ENCODE data around the gene HS6ST3. TPM values are rescaled to one million over a fixed set of nuclear protein-coding genes. Genes with fewer than 3 reads are reported as not detected.

The HS6ST3 gene
- total RNA-seq, 1 experiment from 2014 or later: 1.2 TPM

DNA sequence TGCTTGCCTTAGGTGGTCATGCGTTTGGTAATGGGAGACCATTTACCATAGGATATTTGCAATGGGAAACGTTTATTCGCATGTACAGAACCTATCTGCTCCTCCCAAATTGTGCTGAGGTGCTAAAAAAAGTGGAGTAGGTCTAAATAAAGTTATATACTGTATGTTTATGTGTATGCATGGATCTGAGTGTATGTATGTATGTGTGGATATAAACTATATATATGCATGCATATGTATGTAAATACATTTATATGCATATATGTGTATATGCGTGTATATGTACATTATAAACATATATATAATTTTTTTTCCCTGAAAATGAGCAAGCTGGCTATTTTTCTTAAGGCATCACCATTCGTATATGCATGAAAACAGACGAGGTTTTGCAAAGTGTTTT lies 95.9 kb downstream of the HS6ST3 start:
- no peaks in the 10 kb centered on the region for H3K27me3 Mint-ChIP-seq (ENCODE audit: low read depth)
- no peak for ATAC-seq

More for the DNA sequence above, 95.9 kb downstream of the HS6ST3 start:
- TF ChIP-seq, protein P1, sequence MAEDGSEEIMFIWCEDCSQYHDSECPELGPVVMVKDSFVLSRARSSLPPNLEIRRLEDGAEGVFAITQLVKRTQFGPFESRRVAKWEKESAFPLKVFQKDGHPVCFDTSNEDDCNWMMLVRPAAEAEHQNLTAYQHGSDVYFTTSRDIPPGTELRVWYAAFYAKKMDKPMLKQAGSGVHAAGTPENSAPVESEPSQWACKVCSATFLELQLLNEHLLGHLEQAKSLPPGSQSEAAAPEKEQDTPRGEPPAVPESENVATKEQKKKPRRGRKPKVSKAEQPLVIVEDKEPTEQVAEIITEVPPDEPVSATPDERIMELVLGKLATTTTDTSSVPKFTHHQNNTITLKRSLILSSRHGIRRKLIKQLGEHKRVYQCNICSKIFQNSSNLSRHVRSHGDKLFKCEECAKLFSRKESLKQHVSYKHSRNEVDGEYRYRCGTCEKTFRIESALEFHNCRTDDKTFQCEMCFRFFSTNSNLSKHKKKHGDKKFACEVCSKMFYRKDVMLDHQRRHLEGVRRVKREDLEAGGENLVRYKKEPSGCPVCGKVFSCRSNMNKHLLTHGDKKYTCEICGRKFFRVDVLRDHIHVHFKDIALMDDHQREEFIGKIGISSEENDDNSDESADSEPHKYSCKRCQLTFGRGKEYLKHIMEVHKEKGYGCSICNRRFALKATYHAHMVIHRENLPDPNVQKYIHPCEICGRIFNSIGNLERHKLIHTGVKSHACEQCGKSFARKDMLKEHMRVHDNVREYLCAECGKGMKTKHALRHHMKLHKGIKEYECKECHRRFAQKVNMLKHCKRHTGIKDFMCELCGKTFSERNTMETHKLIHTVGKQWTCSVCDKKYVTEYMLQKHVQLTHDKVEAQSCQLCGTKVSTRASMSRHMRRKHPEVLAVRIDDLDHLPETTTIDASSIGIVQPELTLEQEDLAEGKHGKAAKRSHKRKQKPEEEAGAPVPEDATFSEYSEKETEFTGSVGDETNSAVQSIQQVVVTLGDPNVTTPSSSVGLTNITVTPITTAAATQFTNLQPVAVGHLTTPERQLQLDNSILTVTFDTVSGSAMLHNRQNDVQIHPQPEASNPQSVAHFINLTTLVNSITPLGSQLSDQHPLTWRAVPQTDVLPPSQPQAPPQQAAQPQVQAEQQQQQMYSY (CRISPR knock-in tag; IDR thresholded peaks at IDR 0.05): no peak
- TF ChIP-seq E2F1 (CRISPR knock-in tag; IDR thresholded peaks at IDR 0.05) (no peak), ETV6 (CRISPR knock-in tag; IDR thresholded peaks at IDR 0.05) (no peak), ZNF317 (CRISPR knock-in tag; IDR thresholded peaks at IDR 0.05; ENCODE audit: borderline replicate concordance, low read depth) (no peak), CBFB (CRISPR knock-in tag; IDR thresholded peaks at IDR 0.05; ENCODE audit: low read depth) (no peak), HMGXB4 (CRISPR knock-in tag; IDR thresholded peaks at IDR 0.05) (no peak), GRHL2 (CRISPR knock-in tag; IDR thresholded peaks at IDR 0.05; ENCODE audit: insufficient replicate concordance, severe bottlenecking) (no peak), EMX1 (CRISPR knock-in tag; IDR thresholded peaks at IDR 0.05) (no peak), ATF1 (CRISPR knock-in tag; IDR thresholded peaks at IDR 0.05) (no peak), ZSCAN18 (CRISPR knock-in tag; IDR thresholded peaks at IDR 0.05) (no peak), E2F4 (CRISPR knock-in tag; IDR thresholded peaks at IDR 0.05; ENCODE audit: borderline replicate concordance, low read depth) (no peak), ZNF532 (CRISPR knock-in tag; IDR thresholded peaks at IDR 0.05; ENCODE audit: borderline replicate concordance) (no peak), SMAD4 (CRISPR knock-in tag; IDR thresholded peaks at IDR 0.05) (no peak), CREM (CRISPR knock-in tag; IDR thresholded peaks at IDR 0.05) (no peak), MAX (CRISPR knock-in tag; IDR thresholded peaks at IDR 0.05) (no peak), GABPB1 (CRISPR knock-in tag; IDR thresholded peaks at IDR 0.05) (no peak), TCF7 (CRISPR knock-in tag; IDR thresholded peaks at IDR 0.05; ENCODE audit: low read depth) (no peak), MLX (CRISPR knock-in tag; IDR thresholded peaks at IDR 0.05) (no peak)
- TF ChIP-seq, protein P2, sequence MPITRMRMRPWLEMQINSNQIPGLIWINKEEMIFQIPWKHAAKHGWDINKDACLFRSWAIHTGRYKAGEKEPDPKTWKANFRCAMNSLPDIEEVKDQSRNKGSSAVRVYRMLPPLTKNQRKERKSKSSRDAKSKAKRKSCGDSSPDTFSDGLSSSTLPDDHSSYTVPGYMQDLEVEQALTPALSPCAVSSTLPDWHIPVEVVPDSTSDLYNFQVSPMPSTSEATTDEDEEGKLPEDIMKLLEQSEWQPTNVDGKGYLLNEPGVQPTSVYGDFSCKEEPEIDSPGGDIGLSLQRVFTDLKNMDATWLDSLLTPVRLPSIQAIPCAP (CRISPR knock-in tag; IDR thresholded peaks at IDR 0.05): no peak
- TF ChIP-seq, protein P3, sequence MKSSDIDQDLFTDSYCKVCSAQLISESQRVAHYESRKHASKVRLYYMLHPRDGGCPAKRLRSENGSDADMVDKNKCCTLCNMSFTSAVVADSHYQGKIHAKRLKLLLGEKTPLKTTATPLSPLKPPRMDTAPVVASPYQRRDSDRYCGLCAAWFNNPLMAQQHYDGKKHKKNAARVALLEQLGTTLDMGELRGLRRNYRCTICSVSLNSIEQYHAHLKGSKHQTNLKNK (CRISPR knock-in tag; IDR thresholded peaks at IDR 0.05): no peak
- Mint-ChIP-seq H3K4me3 (no peak overlapping the region), H3K4me1 (no peaks in the 10 kb centered on the region), H3K36me3 (no peaks in the 10 kb centered on the region), H3K27ac (no peak overlapping the region), H3K9me3 (peaks cover 4% of the 10 kb centered on the region)
- POLR2A ChIA-PET: no interaction called here
- CTCF ChIA-PET: no interaction called here
- no peak for DNase-seq (ENCODE audit: low spot score)

All from WTC11 (cell line).